ENCODE measurements around the gene RGPD5. TPM values are rescaled to one million over a fixed set of nuclear protein-coding genes. Genes with fewer than 3 reads are reported as not detected.
"Not testable (repeated sequence)": the region's sequence is repeated elsewhere in the genome, so short reads cannot be mapped to it uniquely, and the experiment has no call there.

The RGPD5 gene
- total and polyA plus RNA-seq, 2 of the 8 experiments (the other 6 are each of a cell fraction or from before 2014, with no cell fraction given): 2.9 to 26.1 TPM

- H3K4me3 ChIP-seq (ENCODE audit: extremely low read depth in 1 of 4, insufficient read depth in 2 of 4, low read depth in 3 of 4, low read length in 4 of 4); H3K27ac ChIP-seq (ENCODE audit: low read depth, low read length); H3K18ac ChIP-seq (ENCODE audit: extremely low read depth, low read length); H2AFZ ChIP-seq (ENCODE audit: low read length); DNase-seq (ENCODE audit: low read depth in 1 of 2, low spot score in 2 of 2); H3K27me3 ChIP-seq (replicated peaks in 1 of 4; ENCODE audit: control insufficient read depth in 3 of 4, extremely low read depth in 1 of 4, insufficient read depth in 3 of 4, low read length in 3 of 4); H2BK5ac ChIP-seq (ENCODE audit: low read depth, low read length); FAIRE-seq; H3K23me2 ChIP-seq (ENCODE audit: low read depth, low read length); H4K5ac ChIP-seq (ENCODE audit: insufficient read length, low read depth, low read length); H3K14ac ChIP-seq (ENCODE audit: insufficient read length); H3K9ac ChIP-seq (replicated peaks in 1 of 4; ENCODE audit: extremely low read depth in 1 of 4, low read depth in 3 of 4, low read length in 3 of 4); H4K91ac ChIP-seq (replicated peaks; ENCODE audit: insufficient read length, low read length); H2AK5ac ChIP-seq (ENCODE audit: low read depth, low read length); H3K4me1 ChIP-seq (replicated peaks in 1 of 4; ENCODE audit: control insufficient read depth in 3 of 4, insufficient read depth in 4 of 4, low read length in 3 of 4); H2BK20ac ChIP-seq (ENCODE audit: low read length); H2BK15ac ChIP-seq (ENCODE audit: low read length); H3K36me3 ChIP-seq (ENCODE audit: control insufficient read depth in 2 of 4, insufficient read depth in 4 of 4, low read length in 3 of 4); H3K79me2 ChIP-seq (ENCODE audit: control insufficient read depth in 1 of 2, insufficient read depth in 2 of 2, low read length in 2 of 2); H2BK12ac ChIP-seq (ENCODE audit: low read depth, low read length); H4K20me1 ChIP-seq (replicated peaks in 1 of 2; ENCODE audit: control insufficient read depth in 1 of 2, insufficient read depth in 2 of 2, low read length in 2 of 2); H4K8ac ChIP-seq (ENCODE audit: extremely low read depth, insufficient read depth, low read length); H3K56ac ChIP-seq (replicated peaks; ENCODE audit: insufficient read length, low read depth, low read length); H3K23ac ChIP-seq (ENCODE audit: insufficient read length); H3K4me2 ChIP-seq (ENCODE audit: insufficient read depth in 1 of 2, low read depth in 2 of 2, low read length in 2 of 2); POLR2A ChIA-PET (ENCODE audit: partially characterized antibody); H3K79me1 ChIP-seq (ENCODE audit: low read depth, low read length); H3K4ac ChIP-seq (replicated peaks; ENCODE audit: insufficient read length, low read depth, low read length); CTCF ChIA-PET (ENCODE audit: partially characterized antibody); H2BK120ac ChIP-seq (replicated peaks; ENCODE audit: low read depth, low read length); H3K9me3 ChIP-seq (ENCODE audit: insufficient read depth in 2 of 2, low read depth in 1 of 2, low read length in 1 of 2): not testable (repeated sequence)
- WGBS, 2 experiments (ENCODE audit: extremely low coverage in 1 of 2, insufficient coverage in 1 of 2, insufficient read length in 1 of 2, insufficient replicate concordance in 2 of 2, low coverage in 1 of 2, low lambda C conversion rate in 2 of 2, missing lambda C conversion rate in 1 of 2): no CpG with 5 or more reads among the region's 2 CpGs
Observed at GRCh38 chr2:109782446-109782993, 11.6 kb upstream of the RGPD5 start.

- H4K91ac ChIP-seq (replicated peaks; ENCODE audit: insufficient read length, low read length); FAIRE-seq; H2BK15ac ChIP-seq (ENCODE audit: low read length); H3K79me2 ChIP-seq (ENCODE audit: control insufficient read depth in 1 of 2, insufficient read depth in 2 of 2, low read length in 2 of 2); H3K23ac ChIP-seq (ENCODE audit: insufficient read length); H2BK12ac ChIP-seq (ENCODE audit: low read depth, low read length); H4K5ac ChIP-seq (ENCODE audit: insufficient read length, low read depth, low read length); H2BK5ac ChIP-seq (ENCODE audit: low read depth, low read length); H3K4me2 ChIP-seq (ENCODE audit: insufficient read depth in 1 of 2, low read depth in 2 of 2, low read length in 2 of 2); H2AK5ac ChIP-seq (ENCODE audit: low read depth, low read length); H2AFZ ChIP-seq (ENCODE audit: low read length); H3K79me1 ChIP-seq (ENCODE audit: low read depth, low read length); H3K14ac ChIP-seq (ENCODE audit: insufficient read length); POLR2A ChIA-PET (ENCODE audit: partially characterized antibody); H4K8ac ChIP-seq (ENCODE audit: extremely low read depth, insufficient read depth, low read length); H3K4me3 ChIP-seq (ENCODE audit: extremely low read depth in 1 of 4, insufficient read depth in 2 of 4, low read depth in 3 of 4, low read length in 4 of 4); DNase-seq (ENCODE audit: low read depth in 1 of 2, low spot score in 2 of 2); H3K27me3 ChIP-seq (replicated peaks in 1 of 4; ENCODE audit: control insufficient read depth in 3 of 4, extremely low read depth in 1 of 4, insufficient read depth in 3 of 4, low read length in 3 of 4); H4K20me1 ChIP-seq (replicated peaks in 1 of 2; ENCODE audit: control insufficient read depth in 1 of 2, insufficient read depth in 2 of 2, low read length in 2 of 2); H3K4ac ChIP-seq (replicated peaks; ENCODE audit: insufficient read length, low read depth, low read length); H3K4me1 ChIP-seq (replicated peaks in 1 of 4; ENCODE audit: control insufficient read depth in 3 of 4, insufficient read depth in 4 of 4, low read length in 3 of 4); H2BK120ac ChIP-seq (replicated peaks; ENCODE audit: low read depth, low read length); H3K56ac ChIP-seq (replicated peaks; ENCODE audit: insufficient read length, low read depth, low read length); CTCF ChIA-PET (ENCODE audit: partially characterized antibody); H3K9me3 ChIP-seq (ENCODE audit: insufficient read depth in 2 of 2, low read depth in 1 of 2, low read length in 1 of 2); H3K9ac ChIP-seq (replicated peaks in 1 of 4; ENCODE audit: extremely low read depth in 1 of 4, low read depth in 3 of 4, low read length in 3 of 4); H3K23me2 ChIP-seq (ENCODE audit: low read depth, low read length); H3K36me3 ChIP-seq (ENCODE audit: control insufficient read depth in 2 of 4, insufficient read depth in 4 of 4, low read length in 3 of 4); H3K27ac ChIP-seq (ENCODE audit: low read depth, low read length); H3K18ac ChIP-seq (ENCODE audit: extremely low read depth, low read length); H2BK20ac ChIP-seq (ENCODE audit: low read length): not testable (repeated sequence)
- WGBS, 2 experiments (ENCODE audit: extremely low coverage in 1 of 2, insufficient coverage in 1 of 2, insufficient read length in 1 of 2, insufficient replicate concordance in 2 of 2, low coverage in 1 of 2, low lambda C conversion rate in 2 of 2, missing lambda C conversion rate in 1 of 2): no CpG with 5 or more reads among the region's 12 CpGs
Observed at GRCh38 chr2:109791530-109792279, 2.4 kb upstream of the RGPD5 start.

Measured in H1 (cell line).